GM19023 (cell line): ENCODE measurements around the gene CENPB.

ENCODE experiments used
- ATAC-seq: cut with Tn5 transposase; IDR thresholded peaks from one replicate; pipeline ENCODE4 v1.9.1; 2021; ENCODE audit warnings: mild to moderate bottlenecking, moderate library complexity; ENCODE audit not compliant: unreplicated experiment

CENPB gene

DNA sequence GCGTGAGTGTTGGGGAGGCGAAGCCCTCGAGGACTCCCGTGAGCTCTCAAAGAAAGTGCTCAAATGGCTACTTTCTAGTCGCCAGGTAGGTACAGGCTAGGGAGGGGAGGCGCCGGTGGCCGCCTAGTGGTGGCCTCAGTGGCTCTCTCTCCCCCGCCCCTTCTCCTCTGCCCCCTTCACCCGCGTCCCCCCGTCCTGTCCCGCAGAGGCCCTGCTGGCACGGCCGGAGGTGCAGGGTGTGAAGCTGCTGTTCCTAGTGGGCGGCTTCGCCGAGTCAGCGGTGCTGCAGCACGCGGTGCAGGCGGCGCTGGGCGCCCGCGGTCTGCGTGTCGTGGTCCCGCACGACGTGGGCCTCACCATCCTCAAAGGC, 35.2 kb downstream of the CENPB start:
- ATAC-seq = no peak

DNA sequence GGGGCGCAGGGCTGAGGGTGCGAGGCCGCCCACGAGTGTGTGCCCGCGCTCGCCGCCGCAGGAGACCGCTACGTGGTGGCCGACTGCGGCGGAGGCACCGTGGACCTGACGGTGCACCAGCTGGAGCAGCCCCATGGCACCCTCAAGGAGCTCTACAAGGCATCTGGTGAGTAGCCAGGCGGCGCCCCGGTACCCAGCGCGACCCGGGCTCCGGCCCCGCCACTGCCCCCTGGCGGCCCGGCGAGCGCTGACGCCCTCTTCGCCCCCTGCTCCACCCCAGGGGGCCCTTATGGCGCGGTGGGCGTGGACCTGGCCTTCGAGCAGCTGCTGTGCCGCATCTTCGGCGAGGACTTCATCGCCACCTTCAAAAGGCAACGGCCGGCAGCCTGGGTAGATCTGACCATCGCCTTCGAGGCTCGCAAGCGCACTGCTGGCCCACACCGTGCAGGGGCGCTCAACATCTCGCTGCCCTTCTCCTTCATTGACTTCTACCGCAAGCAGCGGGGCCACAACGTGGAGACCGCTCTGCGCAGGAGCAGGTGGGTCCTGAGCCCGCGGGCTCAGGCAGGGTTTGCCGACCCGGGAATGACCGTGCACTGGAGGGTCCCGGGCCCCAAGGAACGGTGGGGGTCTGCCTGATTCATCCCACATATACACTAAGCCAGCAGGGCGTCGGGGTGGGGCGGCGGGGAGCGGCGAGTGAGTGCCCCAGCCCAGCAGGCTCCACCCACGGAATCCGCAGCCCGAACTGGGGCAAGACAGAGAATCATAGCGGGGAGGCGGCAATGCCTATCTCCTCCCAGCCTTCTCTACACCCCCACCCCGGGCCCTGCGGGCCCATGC, 36.6 kb downstream of the CENPB start:
- no peak for ATAC-seq

DNA sequence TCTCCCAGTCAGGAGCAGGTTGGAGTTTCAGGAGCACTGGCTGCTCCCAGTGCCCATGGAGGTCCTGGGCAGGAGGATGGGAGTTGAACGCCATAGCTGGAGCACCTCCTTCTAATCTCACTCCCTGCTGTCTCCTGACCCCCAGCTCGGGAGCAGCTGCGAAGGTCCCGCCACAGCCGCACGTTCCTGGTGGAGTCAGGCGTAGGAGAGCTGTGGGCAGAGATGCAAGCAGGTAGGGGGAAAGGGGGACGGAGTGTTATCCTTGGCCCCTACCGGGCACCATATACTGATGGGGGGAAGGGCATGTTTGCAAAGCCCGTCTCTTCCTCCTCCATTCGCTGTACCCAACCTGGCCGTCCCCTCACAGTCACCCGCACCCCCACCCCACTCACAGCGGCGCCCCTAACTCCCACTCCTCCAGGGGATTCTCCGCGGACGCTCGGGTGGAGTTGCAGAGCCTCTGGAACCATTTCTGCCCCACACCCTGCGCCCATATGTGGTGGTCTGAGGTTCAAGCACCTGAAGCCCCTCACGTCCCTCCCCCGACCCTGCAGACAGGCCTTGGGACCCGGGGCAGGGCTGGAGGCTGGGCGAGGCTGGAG, 37.4 kb downstream of the CENPB start:
- ATAC-seq = no peak

DNA sequence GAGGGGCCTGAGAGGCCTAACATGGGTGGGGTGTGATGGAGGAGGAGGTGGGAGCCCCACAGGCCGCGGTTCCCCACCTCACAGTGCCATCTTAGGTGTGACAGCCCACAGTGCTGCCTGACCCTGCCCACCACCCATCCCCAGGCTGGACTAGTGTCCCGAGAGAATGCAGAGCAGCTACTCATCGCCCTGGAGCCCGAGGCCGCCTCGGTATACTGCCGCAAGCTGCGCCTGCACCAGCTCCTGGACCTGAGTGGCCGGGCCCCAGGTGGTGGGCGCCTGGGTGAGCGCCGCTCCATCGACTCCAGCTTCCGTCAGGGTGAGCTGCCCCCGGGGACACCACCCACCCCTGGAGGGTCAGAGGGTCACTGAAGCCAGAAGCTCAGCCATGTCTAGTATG, 38.5 kb downstream of the CENPB start:
- ATAC-seq = no peak

- no peak for ATAC-seq
These were observed 39.1 kb downstream of the CENPB start for GRCh38 chr20:3747471-3747870.

GRCh38 chr20:3745686-3746173, 40.8 kb downstream of the CENPB start:
- ATAC-seq = no peak

DNA sequence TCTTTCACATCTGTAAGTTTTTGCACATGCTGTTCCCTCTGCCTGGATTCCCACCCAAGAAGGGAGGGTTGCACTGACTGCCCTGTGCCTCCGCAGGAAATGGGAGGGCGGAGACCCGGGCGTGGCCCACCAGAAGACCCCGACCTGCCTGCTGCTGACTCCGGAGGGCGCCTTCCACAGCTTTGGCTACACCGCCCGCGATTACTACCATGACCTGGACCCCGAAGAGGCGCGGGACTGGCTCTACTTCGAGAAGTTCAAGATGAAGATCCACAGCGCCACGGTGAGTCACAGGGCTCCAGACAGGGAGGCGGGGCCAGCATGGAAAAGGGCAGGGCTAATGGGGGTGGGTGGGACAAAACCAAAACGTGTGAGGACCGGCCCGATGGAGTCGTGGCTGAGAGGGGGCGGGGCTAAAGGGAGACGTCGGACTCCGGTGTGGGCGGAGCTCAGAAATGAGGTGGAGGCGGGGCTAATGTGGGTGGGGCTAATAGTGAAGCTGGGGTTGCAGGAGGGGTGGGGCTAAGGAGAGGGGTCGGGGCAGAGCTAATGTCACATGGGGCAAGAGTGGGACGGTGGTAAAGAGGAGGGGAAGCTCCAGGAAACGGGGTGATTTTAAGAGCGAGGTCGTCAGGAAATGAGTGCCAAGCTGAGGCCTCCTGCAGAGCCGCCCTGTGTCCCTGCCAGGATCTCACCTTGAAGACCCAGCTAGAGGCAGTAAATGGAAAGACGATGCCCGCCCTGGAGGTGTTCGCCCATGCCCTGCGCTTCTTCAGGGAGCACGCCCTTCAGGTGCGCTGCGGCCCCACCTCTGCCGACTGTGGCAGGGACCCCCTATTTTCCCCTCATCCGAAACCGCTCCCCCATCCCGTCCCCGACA, 41.5 kb downstream of the CENPB start:
- ATAC-seq = no peak

DNA sequence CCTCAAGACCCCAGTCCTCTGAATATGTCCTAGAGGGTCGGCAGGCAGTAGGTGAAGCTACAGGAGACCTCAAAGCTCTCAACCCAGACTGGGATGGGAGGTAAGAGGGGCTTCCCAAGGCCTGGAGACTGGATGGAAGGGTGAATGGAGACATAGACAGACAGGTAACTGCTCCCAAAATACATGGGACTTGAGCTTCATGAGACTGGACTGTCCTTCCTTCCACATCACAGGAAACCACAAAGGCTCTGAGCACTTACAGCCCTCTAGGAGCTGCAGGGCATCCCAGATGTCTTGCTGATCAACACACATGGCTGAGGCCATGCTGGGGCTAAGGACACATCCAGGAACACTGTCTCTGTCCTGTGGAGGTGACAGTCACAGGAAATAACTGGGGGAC, 42.5 kb downstream of the CENPB start:
- no peak for ATAC-seq

- no peak for ATAC-seq
These were observed 43.3 kb downstream of the CENPB start for GRCh38 chr20:3743251-3743650.

DNA sequence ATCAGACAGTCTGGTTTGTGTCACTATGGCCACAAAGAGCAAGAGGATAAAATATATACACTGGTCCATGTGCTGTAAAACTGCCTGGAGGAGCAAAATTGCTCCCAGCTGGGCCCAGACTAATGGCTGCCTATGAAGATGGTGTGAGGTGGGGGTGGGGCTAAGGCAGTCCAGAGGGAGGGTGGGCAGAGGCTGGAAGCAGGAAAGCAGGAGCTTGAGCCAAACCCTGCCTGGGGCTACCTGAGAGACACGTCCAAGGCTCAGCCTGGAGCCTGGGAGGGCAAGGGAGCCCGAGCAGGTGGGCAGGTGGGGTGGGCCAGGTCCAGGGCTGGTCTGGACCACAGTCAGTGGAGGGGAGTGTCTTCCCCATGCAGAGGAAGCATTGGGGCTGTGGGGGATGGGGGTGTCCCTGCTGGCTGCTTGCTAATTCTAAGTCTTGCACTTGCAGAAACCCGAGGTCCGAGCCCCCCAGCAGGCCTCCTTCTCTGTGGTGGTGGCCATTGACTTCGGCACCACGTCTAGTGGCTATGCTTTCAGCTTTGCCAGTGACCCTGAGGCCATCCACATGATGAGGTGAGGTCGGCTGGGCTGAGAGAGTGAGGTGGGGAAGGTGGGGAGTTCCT, 44.6 kb downstream of the CENPB start:
- no peak for ATAC-seq

DNA sequence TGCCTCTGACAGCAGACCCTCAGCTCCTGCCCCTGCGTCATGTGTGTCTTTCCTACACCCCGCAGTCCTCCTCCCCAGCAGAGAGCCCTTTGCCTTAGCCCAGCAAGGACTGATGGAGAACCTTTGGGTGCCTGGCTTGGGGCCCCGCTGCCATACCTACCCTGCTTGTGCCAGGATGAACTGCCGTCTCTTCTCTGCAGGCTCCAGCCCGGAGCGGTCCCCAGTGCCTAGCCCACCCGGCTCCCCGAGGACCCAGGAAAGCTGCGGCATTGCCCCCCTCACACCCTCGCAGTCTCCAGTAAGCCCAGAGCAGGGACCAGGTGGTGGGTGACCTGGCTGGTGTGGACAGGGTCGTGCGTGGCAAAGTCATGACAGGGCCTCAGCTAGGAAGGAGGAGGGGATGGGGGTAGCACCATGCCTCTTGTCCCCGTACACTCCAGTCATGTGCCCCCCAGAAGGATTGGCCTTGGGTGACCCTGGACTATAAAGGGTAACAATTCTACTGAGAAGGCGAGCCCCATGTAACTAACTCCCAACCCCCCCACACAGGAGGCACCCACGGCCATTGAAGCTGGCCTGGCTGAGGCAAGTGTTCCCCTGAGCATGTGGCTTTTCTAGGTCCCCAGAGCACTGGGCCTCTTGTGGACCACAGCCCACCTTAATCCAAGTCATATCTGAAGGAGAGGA, 45.8 kb downstream of the CENPB start:
- ATAC-seq = no peak

GRCh38 chr20:3739926-3740451, 46.6 kb downstream of the CENPB start:
- ATAC-seq = no peak

- ATAC-seq = no peak
These were observed 47.2 kb downstream of the CENPB start for GRCh38 chr20:3739054-3739925.

- ATAC-seq = no peak
These were observed 48.2 kb downstream of the CENPB start for GRCh38 chr20:3738111-3739053.

GRCh38 chr20:3735768-3736167, 50.8 kb downstream of the CENPB start:
- no peak for ATAC-seq

GRCh38 chr20:3734111-3734843, 52.3 kb downstream of the CENPB start:
- ATAC-seq = no peak
